GM18951 (cell line): ENCODE data around the gene OMA1.

Experiments used
- POLR2A ChIP-seq: IDR thresholded peaks from 4 replicates; pipeline ENCODE4 v1.6.1; 2011; ENCODE audit warnings: mild to moderate bottlenecking; ENCODE audit not compliant: insufficient read length, insufficient read depth; ENCODE audit errors: extremely low read depth
- in situ Hi-C: fragments of 300-500 bp; cut with MboI; formaldehyde crosslinking; loops from one replicate; pipeline ENCODE4 v1.12.0; 2022; ENCODE audit warnings: low sequenced_read_pairs, mixed read lengths, inconsistent platforms; ENCODE audit not compliant: unreplicated experiment

OMA1 gene

DNA sequence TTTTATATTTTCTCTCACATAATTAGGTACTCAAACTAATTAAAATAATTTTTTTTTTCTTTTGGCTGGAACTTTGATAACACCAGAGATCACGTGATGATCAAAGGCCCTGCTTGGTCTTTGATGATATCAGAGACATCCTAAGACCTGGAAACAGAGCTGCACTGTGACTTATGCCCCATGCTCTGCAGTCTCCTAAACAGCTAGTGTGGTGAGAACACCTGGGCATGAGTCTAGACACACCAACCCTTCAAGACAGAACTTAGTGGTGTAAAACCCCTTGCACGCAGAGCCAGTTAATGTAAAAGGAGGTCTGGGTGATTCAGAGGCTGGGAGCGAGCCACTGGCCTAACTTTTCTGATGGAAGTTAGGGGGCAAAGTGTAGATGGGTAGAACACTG lies 70.3 kb downstream of the OMA1 start:
- no peak for TF ChIP-seq POLR2A
- in situ Hi-C loops: no loop called here

DNA sequence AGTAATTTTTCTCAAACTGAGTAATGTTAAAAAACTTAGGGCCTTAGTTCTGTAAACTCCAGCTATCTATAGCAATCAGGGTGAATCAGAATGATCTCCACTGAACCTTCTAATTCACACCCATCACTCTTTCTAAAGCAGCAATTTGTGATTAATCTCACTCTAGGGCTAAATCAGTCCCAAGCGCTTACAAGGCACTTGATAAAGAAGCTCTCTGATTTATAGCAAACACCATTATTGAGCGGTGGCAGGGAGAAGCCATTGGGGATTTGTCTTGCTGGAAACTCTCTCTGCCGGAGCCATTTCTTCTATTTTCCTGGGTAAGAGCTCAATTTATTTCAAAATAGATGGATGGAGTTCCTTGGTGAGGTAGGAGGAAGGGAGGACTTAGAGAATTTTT lies 77.0 kb downstream of the OMA1 start:
- no peak for TF ChIP-seq POLR2A
- in situ Hi-C loops: no loop called here

DNA sequence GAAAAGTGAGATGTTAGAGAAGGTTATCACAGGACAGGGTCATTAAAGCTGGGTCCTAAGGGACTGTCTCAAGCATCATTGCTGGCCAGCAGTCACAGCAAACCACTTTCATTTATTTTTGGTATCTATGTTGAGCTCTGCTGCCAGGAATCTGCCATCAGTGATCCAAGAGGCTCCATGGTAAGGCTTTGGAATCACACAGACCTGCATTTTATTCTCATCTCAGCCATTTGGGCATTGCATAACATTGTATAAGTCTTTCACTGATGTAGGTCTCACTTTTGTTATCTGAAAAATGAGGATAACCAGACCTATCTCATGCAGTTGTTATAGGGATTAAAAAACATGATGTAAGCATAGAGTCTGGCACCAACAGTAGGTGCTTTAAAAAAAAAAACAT lies 77.5 kb downstream of the OMA1 start:
- in situ Hi-C loops: no loop called here
- no peak for TF ChIP-seq POLR2A

DNA sequence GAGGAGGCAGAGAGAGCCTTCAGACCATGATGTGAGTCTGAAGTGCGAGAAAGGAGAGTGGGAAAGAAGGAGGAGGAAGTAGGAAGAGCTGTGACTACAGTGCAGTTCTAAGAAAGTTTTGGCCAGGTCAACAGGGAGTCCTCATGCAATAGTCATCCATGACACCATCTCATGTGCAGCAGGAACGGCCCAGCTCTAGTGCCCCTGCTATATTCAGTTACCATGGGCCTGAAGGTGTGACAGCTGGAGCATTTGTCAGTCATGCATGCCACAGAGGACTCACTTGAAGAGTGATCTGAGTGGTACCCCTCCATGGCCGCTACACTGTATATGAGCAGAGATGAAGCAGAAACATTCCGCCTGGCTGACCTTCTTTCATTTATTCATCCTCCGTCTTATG lies 77.9 kb downstream of the OMA1 start:
- in situ Hi-C loops: no loop called here
- no peak for TF ChIP-seq POLR2A

DNA sequence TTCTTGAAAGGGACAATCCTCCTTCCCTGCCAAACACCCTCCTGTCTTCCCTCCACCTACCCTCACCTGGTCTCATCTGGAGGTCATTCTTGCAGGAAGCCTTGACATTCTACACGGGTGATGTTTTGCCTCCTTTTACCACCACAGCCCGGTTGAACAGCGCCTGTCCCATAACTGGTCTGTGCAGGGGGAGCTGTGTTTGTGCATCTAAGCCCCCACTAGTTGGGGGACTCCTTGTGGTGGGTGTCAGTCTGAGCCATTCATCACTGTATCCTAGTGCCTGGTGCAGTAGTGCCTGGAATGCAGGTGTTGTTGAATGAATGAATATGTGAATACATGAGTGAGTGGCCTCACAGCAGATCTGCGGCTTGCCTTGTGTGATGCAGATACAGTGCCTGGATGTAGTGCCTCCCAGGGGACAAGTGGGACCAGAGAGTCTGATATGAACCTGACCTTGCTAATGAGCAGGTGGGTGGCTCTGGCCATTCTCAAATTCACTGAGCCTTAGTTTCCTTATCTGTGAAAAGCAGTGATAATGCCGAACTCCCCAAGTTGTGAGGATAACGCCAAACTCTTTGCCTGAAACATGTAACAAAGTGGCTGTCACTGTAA lies 79.8 kb downstream of the OMA1 start:
- in situ Hi-C loops: no loop called here

DNA sequence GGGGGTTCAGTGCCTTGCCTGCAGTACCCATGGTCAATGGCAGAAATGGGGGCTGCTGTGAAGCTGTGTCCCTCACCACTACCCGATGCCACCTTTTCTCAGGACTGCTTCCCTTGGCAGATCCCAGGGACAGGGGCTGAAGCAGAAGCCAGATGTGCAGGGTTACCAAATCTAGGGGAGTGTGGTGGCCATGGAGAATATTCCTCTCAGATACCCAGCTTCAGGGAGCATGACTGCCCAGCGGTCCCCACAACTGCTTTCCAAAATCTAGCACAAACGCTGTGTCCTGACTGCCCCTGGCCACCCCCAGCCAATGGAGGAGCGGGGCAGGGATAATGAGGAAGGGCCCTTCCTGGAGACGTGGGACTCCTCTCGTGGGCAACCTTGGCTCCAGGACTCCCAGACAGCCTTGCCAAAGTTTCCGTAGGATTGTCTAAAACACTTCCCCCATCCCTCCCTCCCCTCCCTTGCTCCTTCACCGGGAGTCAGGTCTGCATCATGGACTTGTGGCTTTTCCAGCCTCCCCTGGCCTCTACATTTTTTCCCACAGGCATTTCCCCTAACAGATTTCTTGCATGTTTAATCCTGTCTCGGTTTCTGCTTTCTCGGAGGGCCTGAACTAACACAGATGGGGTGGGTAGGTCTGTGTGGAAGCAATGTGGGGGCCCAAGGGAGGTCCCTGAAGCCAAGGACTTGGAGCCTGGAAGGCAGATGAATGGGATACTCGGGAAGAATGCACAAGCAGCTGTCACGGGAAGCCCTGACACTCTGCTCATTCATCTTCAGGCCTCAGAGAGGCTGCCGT lies 80.5 kb downstream of the OMA1 start:
- in situ Hi-C loops: no loop called here
- no peak for TF ChIP-seq POLR2A

More for the DNA sequence above, 79.8 kb downstream of the OMA1 start:
- no peak for TF ChIP-seq POLR2A

DNA sequence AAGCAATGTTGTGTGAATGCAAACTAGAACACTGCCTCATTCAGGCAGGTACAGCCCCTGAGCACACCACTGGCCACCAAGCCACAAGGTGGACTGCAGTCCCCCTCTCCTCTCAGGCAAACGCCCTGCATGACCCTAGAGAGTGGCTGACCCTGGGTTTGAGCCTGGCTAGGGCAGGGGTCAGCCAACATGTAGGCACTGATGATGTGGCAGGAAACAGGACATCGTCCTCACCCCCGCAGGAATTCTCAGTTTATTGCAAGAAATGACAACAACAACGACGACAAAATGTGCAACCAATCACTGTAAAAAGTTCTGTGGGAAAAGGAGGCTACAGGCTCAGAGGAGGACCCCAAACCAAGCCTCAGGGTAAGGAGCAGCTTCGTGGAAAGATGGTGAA lies 81.3 kb downstream of the OMA1 start:
- in situ Hi-C loops: no loop called here
- no peak for TF ChIP-seq POLR2A

DNA sequence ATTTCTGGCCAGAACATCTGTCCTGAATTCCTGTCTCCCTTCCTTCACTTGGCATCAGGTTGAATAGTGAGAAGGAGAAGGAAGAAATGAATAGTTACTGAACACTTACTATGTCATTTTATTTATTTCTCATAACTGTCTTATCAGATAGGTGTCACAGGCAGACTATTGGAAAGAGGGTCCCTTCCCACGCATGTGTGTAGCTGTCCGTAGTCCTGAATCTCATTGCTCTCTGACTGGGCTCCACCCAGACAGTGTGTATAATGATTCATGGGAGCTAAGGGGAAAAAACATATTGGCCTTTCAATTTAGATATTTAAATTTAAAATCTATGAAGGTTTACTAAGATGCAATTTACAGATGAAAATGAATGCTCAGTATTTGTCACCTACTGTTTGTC lies 86.1 kb downstream of the OMA1 start:
- TF ChIP-seq POLR2A: no peak
- in situ Hi-C loops: no loop called here

DNA sequence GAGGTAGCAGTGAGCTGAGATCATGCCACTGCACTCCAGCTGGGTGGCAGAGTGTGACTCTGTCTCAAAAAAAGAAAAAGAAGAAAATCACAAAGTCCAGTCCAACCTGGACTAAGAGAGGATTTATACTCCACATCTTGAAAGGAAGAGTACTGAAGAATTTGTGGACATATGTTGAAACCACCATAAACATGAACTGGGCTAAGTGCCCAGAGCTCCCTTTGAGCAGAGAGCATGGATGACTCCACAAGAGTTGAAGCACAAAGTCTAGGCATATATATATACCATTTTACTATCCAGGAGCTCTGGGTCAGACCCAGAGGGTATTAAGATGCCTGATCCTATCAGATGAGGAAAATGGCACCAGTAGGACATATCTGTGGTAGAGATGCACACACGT lies 86.6 kb downstream of the OMA1 start:
- no peak for TF ChIP-seq POLR2A
- in situ Hi-C loops: no loop called here

DNA sequence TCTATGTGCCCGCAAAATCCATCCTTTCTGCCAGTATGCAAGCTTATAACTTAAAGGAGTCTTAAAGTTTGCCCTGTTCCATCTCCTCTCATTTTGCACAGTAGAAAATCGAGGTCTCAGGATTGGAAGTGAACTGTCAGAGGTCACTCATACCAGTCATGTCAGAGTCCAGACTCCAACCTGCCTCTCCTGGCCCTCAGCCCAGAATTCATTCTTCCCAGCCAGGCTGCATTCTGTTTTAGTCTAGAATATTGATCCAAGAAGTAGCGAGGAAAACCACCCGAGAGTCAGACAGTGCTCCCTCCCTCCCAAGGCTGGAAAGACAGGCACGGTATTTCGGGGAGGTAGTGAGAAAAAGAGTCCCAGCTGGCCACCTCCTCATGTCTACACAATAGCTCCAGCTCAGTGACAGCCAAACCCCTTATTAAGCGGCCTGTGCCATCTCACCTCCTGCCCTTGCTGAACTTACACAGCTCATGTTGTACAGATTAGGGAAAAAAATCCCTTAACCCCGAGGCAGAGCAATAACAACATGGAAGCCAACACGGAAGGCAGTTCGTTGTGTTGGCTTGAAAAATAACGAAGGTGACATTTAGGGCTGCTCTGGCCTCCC lies 89.4 kb downstream of the OMA1 start:
- in situ Hi-C loops: no loop called here
- no peak for TF ChIP-seq POLR2A

DNA sequence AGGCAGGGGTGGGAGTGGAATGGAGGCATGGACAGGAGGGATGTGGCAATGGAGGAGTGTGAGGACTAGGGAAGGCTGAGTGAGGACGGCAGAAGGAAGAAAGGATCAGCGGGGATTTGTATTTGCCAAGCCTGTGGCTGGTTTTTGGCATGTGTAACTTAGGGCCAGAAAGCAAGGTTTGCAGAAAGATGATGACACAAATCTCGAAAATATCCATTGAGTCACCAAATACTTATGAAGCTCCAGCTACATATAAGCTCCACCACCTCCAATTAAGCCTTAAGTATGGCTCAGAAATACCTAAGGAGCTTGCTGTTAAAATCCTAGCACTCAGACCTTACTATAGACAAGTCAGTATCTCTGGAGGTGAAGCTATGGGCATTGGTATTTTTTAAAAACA lies 90.1 kb downstream of the OMA1 start:
- in situ Hi-C loops: no loop called here
- no peak for TF ChIP-seq POLR2A

DNA sequence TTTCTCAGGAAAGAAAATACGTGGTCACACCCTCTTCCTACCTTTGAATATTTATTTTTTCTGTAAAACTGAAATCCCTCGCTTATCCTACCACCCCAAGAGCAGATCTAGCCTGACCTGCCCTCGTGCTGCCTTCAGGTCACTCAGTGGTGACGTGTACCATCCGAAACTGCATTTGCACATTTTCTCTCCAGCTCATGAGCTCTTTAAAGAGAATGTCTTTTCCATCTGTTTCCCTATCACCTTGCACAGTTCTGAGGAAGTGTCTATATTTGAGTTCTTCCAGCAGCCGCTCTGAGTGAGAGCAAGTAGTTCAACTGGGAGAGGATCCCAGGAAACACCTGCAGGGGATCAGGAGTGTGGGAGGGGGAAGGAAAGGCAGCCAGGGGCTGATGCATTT lies 91.7 kb downstream of the OMA1 start:
- no peak for TF ChIP-seq POLR2A
- in situ Hi-C loops: no loop called here

DNA sequence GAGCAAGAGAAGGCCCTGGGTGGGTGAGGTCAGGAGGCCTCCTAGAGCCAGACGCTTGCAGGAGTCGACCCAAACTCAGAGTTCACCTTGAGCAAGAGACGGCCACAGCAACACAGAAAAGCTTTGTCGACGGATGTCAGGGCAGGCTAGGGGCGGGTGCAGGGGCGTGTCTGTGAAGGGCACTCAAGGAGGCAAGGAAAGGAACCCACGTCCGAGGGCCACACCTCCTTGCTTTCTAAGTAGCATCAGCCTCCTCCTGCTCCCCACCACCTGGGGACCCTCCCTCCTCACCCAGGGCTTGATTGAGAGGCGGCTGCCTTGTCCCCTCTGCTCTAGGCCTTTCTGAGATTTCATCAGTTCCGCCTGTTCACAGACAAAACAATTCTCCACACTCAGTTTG lies 92.1 kb downstream of the OMA1 start:
- in situ Hi-C loops: no loop called here
- TF ChIP-seq POLR2A: no peak

DNA sequence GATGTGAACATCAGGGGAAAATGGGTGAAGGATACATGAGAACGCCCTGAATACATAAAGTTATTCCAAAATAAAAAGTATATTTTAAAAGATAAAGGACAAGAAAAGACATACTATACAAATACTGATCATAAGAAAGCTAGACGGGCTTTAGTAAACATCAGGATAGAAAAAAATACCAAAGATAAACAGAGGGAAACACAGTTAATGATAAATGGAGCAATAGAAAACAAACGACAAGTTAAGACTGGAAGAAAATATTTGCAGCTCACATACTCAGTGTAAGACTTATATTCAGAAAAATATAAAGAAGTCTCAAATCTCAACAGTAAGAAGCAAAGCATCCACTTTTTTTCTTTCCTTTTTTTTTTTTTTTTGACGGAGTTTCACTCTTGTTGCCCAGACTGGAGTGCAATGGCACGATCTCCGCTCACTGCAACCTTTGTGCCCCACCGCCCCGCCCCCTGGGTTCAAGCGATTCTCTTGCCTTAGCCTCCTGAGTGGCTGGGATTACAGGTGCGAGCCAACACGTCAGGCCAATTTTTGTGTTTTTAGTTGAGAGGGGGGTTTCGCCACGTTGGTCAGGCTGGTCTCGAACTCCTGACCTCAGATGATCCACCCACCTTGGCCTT lies 94.8 kb downstream of the OMA1 start:
- no peak for TF ChIP-seq POLR2A
- in situ Hi-C loops: no loop called here

DNA sequence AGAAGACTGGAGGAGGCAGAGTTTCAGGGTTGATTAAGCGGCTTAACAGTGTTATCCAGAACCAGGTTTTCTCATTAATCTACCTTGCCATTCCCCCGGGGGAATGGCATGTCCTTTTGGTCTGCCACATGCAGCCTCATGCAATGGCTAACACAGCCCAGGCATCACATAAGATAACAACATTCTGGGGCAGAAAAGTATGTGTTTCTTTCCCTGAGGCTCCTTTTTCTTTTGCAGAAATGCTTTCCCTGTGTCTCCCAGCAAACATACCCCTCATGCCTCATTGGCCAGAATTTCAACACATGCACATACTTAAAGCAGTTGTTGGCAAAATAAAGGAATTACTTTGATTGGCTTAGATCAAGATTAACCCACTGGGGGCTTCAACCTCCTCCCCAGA lies 98.6 kb downstream of the OMA1 start:
- in situ Hi-C loops: no loop called here
- no peak for TF ChIP-seq POLR2A
